Fibroblast of the aortic adventitia (primary cell): ENCODE results near the gene RBFA. TPM values are rescaled to one million over a fixed set of nuclear protein-coding genes. Genes with fewer than 3 reads are reported as not detected.

Experiments used
- DNase-seq: peaks from one replicate; pipeline ENCODE4 v3.0.0-alpha.2; 2010; ENCODE audit warnings: low read depth
- H3K4me3 ChIP-seq: 2 replicates; pipeline ENCODE4 v1.5.1; 2011; ENCODE audit warnings: low read depth, mild to moderate bottlenecking, control low read depth, low read length, moderate library complexity
- total RNA-seq: library from RNA; depleted of rRNA; stranded (reverse); fragments of >200 nt; gene quantifications from 2 replicates; pipeline ENCODE4 v1.2.3, GENCODE V29; 2012; ENCODE audit warnings: low replicate concordance
- TF ChIP-seq, protein P1 (sequence below): IDR thresholded peaks from 2 replicates; pipeline ENCODE4 v1.5.1; 2011; ENCODE audit warnings: mild to moderate bottlenecking, low read length, control low read depth, inconsistent platforms; ENCODE audit not compliant: insufficient read depth

The RBFA gene
- total RNA-seq, 1 donor = 17.6 TPM

DNA sequence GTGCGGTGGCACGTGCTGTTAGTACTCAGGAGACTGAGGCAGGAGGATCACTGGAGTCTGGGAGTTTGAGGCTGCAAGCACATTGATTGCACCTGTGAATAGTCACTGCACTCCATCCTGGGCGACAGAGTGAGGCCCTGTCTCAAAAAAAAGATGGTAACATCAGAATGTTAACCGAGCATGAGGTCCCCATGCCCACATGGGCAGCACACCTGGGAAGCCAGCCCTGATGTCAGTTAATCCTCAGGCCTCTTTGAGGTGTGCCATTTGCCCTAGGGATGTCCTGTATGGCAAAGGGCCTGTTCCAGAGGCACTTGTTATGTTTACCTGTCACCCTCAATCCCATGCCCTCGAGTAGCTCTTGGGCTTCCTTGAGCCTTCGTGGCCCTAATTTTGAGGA is 16.6 kb downstream of the RBFA start:
- no peak for DNase-seq
- TF ChIP-seq, protein P1, sequence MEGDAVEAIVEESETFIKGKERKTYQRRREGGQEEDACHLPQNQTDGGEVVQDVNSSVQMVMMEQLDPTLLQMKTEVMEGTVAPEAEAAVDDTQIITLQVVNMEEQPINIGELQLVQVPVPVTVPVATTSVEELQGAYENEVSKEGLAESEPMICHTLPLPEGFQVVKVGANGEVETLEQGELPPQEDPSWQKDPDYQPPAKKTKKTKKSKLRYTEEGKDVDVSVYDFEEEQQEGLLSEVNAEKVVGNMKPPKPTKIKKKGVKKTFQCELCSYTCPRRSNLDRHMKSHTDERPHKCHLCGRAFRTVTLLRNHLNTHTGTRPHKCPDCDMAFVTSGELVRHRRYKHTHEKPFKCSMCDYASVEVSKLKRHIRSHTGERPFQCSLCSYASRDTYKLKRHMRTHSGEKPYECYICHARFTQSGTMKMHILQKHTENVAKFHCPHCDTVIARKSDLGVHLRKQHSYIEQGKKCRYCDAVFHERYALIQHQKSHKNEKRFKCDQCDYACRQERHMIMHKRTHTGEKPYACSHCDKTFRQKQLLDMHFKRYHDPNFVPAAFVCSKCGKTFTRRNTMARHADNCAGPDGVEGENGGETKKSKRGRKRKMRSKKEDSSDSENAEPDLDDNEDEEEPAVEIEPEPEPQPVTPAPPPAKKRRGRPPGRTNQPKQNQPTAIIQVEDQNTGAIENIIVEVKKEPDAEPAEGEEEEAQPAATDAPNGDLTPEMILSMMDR = no peak
- H3K4me3 ChIP-seq = no peak overlapping the region

DNA sequence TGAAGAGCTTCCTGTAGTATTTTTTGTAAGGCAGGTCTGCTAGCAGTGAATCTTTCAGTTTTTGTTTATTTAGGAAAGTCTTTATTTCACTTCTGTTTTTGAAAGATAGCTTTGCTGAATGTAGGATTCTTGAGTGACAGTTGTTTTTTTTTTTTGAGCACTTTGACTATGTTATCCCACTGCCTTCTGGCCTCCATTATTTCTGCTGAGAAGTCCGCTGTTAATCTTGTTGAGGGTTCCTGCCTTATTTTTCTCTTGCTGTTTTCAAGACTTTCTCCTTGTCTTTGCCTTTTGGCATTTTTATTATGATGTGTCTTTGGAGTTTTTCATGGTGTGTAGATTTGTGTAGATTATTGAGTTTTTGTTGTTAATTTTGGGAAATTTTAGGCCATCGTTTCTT is 21.9 kb downstream of the RBFA start:
- TF ChIP-seq, protein P1 = no peak
- no peak overlapping the region for H3K4me3 ChIP-seq
- DNase-seq = no peak

DNA sequence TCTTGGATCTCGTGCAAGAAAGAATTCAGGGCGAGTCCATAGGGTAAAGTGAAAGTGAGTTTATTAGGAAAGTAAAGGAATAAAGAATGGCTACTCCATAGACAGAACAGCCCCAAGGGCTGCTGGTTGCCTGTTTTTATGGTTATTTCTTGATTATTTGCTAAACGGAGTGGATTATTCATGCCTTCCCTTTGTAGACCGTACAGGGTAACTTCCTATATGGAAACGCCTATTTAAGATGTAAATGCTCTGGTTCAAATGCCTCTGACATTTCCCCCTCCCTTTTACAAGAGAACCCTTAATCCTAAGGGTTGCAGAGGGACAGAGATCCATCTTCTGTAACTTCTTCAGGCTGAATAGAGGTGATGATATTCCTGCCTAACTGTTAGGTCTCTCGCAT is 25.7 kb downstream of the RBFA start:
- H3K4me3 ChIP-seq = no peak overlapping the region
- no peak for DNase-seq
- TF ChIP-seq, protein P1 = no peak

DNA sequence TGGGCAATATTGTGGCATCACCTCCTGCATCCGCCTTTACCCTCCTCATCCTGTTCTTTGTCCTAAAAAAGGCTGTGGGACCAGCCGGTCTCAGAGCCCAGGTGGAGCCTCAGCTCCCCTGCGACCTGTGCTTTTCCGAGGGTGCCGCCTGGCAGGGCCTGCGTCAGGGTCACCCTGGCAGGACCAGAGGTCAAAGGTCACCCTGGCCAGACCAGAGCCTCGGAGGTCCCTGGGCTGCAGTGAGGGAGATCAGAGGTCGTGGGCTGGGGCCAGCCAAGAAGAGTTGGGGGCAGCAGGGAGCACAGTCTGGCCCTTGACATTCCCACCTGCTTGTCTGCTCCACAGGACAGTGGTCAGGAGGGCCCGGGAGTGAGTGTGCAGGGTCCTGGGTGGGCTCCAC is 31.5 kb downstream of the RBFA start:
- no peak overlapping the region for H3K4me3 ChIP-seq
- DNase-seq = no peak
- TF ChIP-seq, protein P1 = no peak

DNA sequence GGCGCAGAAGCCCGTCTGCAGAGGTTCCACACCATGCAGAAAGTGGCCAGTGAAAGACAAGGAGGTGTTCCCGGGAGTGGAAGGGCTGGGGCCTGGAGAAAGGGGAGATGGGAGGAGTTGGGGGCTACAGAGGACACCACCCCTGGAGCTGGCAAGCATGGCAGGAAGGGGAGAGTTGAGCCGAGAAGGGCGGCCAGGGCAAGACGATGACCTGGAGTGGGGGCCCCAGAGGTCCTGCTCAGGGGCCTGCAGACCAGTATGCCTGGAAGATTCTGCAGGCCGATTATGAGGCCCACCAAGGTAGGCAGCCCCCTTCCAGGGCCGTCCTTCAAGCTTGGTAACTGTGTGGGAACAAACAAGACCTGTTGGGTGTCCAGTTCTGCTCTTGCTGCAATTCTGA is 33.1 kb downstream of the RBFA start:
- H3K4me3 ChIP-seq = no peak overlapping the region
- TF ChIP-seq, protein P1 = no peak
- DNase-seq = no peak

DNA sequence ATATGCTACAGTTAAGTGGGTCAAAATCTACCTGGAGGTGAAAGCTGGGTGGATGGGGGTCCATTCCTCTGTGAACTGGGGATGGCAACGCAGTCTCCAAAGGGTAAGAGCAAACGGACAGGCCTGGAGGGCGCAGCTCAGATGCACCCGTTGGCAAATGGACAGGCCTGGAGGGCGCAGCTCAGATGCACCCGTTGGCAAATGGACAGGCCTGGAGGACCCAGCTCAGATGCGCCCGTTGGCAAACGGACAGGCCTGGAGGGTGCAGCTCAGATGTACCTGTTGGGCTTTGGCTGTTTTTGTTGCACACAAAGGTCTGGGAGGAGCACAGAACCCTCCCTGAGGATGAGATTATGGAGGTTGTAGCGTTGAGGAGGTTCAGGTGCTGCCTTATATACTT is 33.7 kb downstream of the RBFA start:
- no peak for DNase-seq
- H3K4me3 ChIP-seq = no peak overlapping the region
- TF ChIP-seq, protein P1 = no peak

DNA sequence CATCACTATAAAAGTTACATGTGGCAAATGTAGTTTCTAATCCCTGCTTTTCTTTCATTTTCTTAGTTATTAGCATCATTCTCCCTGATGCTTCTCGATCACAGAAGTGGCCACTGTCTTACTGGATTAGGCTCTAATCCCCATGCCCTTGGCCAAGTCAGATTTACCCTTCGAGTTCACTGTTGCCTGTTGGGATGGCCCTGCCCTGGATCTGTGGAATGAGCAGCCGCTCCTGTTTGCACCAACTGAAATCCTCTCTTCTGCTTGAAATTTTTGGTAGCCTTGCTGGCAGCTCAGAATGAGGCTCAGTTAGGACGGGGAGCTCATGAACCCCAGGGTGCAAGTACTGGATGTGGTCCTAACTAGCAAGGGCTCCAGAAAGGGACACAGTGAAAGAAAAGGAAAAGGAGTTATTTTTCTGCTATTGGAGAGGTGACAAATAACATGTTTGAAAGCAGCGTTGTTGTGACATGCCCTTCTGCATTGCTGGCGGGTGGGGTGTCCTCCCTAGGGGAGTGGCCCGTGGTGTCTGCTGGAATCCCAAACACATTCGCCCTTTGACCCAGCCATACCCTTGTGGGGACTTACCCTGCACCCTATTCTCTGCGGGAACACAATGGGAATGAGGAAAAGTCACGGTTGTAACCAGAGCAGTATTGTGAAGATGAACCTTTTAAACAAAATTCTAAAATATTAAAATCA is 34.5 kb downstream of the RBFA start:
- no peak overlapping the region for H3K4me3 ChIP-seq
- TF ChIP-seq, protein P1 = no peak
- no peak for DNase-seq
